ENCODE data around the gene CETN1. TPM values are rescaled to one million over a fixed set of nuclear protein-coding genes. Genes with fewer than 3 reads are reported as not detected.

CETN1 gene
- total RNA-seq, 2 donors from 2014 or later = not detected

- no peak for ATAC-seq
- H3K9me3 ChIP-seq (ENCODE audit: control insufficient read depth, low read length, poor library complexity, severe bottlenecking) = no peaks in the 10 kb centered on the region
- Mint-ChIP-seq H3K4me1 (peaks cover 4% of the 10 kb centered on the region), H3K36me3 (ENCODE audit: low read depth) (no peaks in the 10 kb centered on the region), H3K27me3 (peaks cover 13% of the 10 kb centered on the region), H3K4me3 (no peak overlapping the region), H3K27ac (no peak overlapping the region)
- no peak for DNase-seq
Measured at GRCh38 chr18:595571-595970, 15.4 kb downstream of the CETN1 start.

- Mint-ChIP-seq H3K27ac (peak overlapping the region; percentile 10), H3K4me1 (peaks cover 4% of the 10 kb centered on the region), H3K36me3 (ENCODE audit: low read depth) (no peaks in the 10 kb centered on the region), H3K4me3 (no peak overlapping the region), H3K27me3 (peaks cover 19% of the 10 kb centered on the region)
- no peaks in the 10 kb centered on the region for H3K9me3 ChIP-seq (ENCODE audit: control insufficient read depth, low read length, poor library complexity, severe bottlenecking)
- DNase-seq = no peak
- peak; percentile 79 for ATAC-seq
Measured at GRCh38 chr18:596288-596881, 16.2 kb downstream of the CETN1 start.

- no peak overlapping the region for H3K27ac Mint-ChIP-seq
- no peak overlapping the region for H3K4me3 Mint-ChIP-seq
- no peak for ATAC-seq
- H3K9me3 ChIP-seq (ENCODE audit: control insufficient read depth, low read length, poor library complexity, severe bottlenecking) = no peaks in the 10 kb centered on the region
- DNase-seq = no peak
- H3K4me1 Mint-ChIP-seq = peaks cover 4% of the 10 kb centered on the region
- H3K27me3 Mint-ChIP-seq = peaks cover 31% of the 10 kb centered on the region
- peaks cover 2% of the 10 kb centered on the region for H3K36me3 Mint-ChIP-seq (ENCODE audit: low read depth)
Measured at GRCh38 chr18:598124-598589, 18.0 kb downstream of the CETN1 start.

- no peaks in the 10 kb centered on the region for H3K9me3 ChIP-seq (ENCODE audit: control insufficient read depth, low read length, poor library complexity, severe bottlenecking)
- DNase-seq = no peak
- Mint-ChIP-seq H3K36me3 (ENCODE audit: low read depth) (peaks cover 2% of the 10 kb centered on the region), H3K27me3 (peaks cover 32% of the 10 kb centered on the region), H3K27ac (no peak overlapping the region), H3K4me1 (peaks cover 4% of the 10 kb centered on the region), H3K4me3 (no peak overlapping the region)
- no peak for ATAC-seq
Measured at GRCh38 chr18:600107-600506, 19.9 kb downstream of the CETN1 start.

- ATAC-seq (no peak), DNase-seq (no peak)
- Mint-ChIP-seq H3K4me1 (no peaks in the 10 kb centered on the region), H3K27ac (no peak overlapping the region), H3K27me3 (peaks cover 52% of the 10 kb centered on the region), H3K36me3 (ENCODE audit: low read depth) (peaks cover 2% of the 10 kb centered on the region), H3K4me3 (no peak overlapping the region)
- no peaks in the 10 kb centered on the region for H3K9me3 ChIP-seq (ENCODE audit: control insufficient read depth, low read length, poor library complexity, severe bottlenecking)
Measured at GRCh38 chr18:604771-605170, 24.6 kb downstream of the CETN1 start.

- Mint-ChIP-seq H3K27me3 (peaks cover 40% of the 10 kb centered on the region), H3K4me1 (no peaks in the 10 kb centered on the region), H3K4me3 (no peak overlapping the region), H3K36me3 (ENCODE audit: low read depth) (no peaks in the 10 kb centered on the region), H3K27ac (no peak overlapping the region)
- no peaks in the 10 kb centered on the region for H3K9me3 ChIP-seq (ENCODE audit: control insufficient read depth, low read length, poor library complexity, severe bottlenecking)
- DNase-seq (no peak), ATAC-seq (no peak)
Measured at GRCh38 chr18:607930-608329, 27.8 kb downstream of the CETN1 start.

GRCh38 chr18:610214-610928 lies 30.2 kb downstream of the CETN1 start:
- no peak for DNase-seq
- H3K36me3 Mint-ChIP-seq (ENCODE audit: low read depth) = no peaks in the 10 kb centered on the region
- H3K4me3 Mint-ChIP-seq = no peak overlapping the region
- ATAC-seq = no peak
- no peaks in the 10 kb centered on the region for H3K9me3 ChIP-seq (ENCODE audit: control insufficient read depth, low read length, poor library complexity, severe bottlenecking)
- H3K4me1 Mint-ChIP-seq = no peaks in the 10 kb centered on the region
- peaks cover 39% of the 10 kb centered on the region for H3K27me3 Mint-ChIP-seq
- no peak overlapping the region for H3K27ac Mint-ChIP-seq

DNA sequence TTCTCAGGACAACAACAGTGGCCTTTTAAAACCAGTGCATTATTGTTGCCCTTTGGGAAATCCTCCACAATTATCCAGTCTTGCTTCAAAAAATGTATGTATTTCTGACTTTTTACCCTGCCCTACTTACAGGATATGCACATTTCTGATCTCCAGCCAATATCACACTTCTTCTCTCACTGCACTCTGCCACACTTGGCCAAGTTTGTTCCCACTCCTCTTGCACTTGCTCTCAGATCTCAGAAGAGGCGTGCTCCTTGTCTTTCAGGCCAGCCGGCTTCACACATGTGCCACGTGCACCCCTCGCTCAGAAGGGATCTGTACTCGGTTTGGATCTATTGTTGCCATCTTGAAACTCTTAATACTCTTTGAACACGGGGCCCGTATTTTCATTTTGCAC lies 32.0 kb downstream of the CETN1 start:
- H3K4me3 Mint-ChIP-seq = no peak overlapping the region
- H3K27me3 Mint-ChIP-seq = peaks cover 26% of the 10 kb centered on the region
- ATAC-seq (no peak), DNase-seq (no peak)
- H3K27ac Mint-ChIP-seq = no peak overlapping the region
- H3K36me3 Mint-ChIP-seq (ENCODE audit: low read depth) = no peaks in the 10 kb centered on the region
- H3K4me1 Mint-ChIP-seq = peaks cover 2% of the 10 kb centered on the region
- H3K9me3 ChIP-seq (ENCODE audit: control insufficient read depth, low read length, poor library complexity, severe bottlenecking) = no peaks in the 10 kb centered on the region

DNA sequence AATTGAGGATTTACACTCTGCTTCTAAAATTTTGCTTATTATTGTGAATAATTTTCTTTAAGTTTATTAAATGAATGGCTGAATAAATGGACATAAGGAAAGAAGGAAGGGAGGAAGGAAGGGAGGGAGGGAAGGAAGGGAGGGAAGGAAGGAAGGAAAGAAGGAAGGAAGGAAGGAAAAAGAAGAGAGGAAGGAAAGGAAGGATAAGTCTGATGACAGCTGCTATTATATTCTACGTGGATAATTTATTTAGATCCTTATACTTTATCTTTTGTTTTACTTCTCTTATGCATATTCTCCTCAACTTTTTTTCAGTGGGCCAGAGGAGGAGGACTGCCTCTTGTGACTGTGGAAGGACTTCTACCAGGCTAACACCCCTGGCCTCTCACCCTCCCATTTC lies 34.0 kb downstream of the CETN1 start:
- H3K9me3 ChIP-seq (ENCODE audit: control insufficient read depth, low read length, poor library complexity, severe bottlenecking) = no peaks in the 10 kb centered on the region
- H3K27me3 Mint-ChIP-seq = peaks cover 26% of the 10 kb centered on the region
- no peak overlapping the region for H3K4me3 Mint-ChIP-seq
- DNase-seq (no peak), ATAC-seq (no peak)
- H3K36me3 Mint-ChIP-seq (ENCODE audit: low read depth) = peaks cover 2% of the 10 kb centered on the region
- H3K27ac Mint-ChIP-seq = no peak overlapping the region
- H3K4me1 Mint-ChIP-seq = peaks cover 2% of the 10 kb centered on the region

GRCh38 chr18:615092-615521 lies 34.9 kb downstream of the CETN1 start:
- Mint-ChIP-seq H3K27me3 (peaks cover 32% of the 10 kb centered on the region), H3K4me3 (no peak overlapping the region), H3K27ac (no peak overlapping the region), H3K4me1 (peaks cover 2% of the 10 kb centered on the region), H3K36me3 (ENCODE audit: low read depth) (peaks cover 2% of the 10 kb centered on the region)
- H3K9me3 ChIP-seq (ENCODE audit: control insufficient read depth, low read length, poor library complexity, severe bottlenecking) = no peaks in the 10 kb centered on the region
- DNase-seq (no peak), ATAC-seq (no peak)

DNA sequence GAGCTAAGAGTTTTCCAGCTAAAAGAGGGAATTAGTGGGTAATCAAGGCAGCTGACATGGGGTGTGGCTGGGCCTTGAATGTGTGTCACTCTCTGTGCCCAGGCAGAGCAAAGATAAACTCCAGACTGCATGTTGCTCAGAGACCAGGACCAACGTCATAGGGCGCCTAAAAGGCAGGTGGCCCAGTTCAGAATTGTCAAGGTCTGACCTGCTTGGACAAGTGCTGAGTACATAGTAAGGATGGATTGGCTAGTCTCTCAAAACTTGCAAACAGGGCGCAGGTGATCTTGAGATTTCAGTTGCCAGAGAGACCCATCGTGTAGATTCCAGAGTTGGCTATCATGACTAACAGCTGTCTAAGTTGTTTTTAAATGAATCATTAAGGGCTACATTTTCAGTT lies 35.6 kb downstream of the CETN1 start:
- H3K27ac Mint-ChIP-seq = no peak overlapping the region
- H3K27me3 Mint-ChIP-seq = peaks cover 28% of the 10 kb centered on the region
- no peak for ATAC-seq
- H3K4me3 Mint-ChIP-seq = no peak overlapping the region
- H3K4me1 Mint-ChIP-seq = peaks cover 2% of the 10 kb centered on the region
- H3K36me3 Mint-ChIP-seq (ENCODE audit: low read depth) = peaks cover 2% of the 10 kb centered on the region
- H3K9me3 ChIP-seq (ENCODE audit: control insufficient read depth, low read length, poor library complexity, severe bottlenecking) = no peaks in the 10 kb centered on the region
- DNase-seq = no peak

DNA sequence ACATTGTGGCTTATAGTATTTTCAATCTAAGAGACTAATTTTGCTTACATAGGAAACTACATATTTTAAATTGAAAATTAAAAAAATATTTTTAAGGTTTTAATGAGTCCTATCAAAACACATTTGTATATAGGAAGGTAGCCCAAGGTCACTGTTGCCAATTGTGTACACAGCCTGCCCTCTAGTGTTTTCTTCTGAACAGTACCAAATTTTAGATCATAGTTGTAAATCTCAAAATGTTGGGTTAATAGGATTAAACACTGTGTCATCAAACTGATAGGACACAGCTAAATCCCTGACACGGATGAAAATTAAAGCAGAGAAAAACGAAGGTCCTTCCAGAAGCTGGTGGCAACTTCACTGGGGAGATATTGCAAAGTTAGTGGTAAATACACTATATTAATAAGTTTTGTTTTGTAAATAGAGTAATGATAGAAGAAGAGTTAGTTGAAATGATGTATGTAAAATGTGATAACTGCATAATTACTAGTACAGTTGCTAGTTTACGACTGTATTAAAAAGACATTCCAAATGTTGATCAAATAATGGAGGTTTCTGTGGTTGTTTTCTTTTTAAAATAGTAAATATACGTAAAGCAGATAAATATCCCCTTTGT lies 36.3 kb downstream of the CETN1 start:
- H3K4me3 Mint-ChIP-seq = no peak overlapping the region
- H3K27ac Mint-ChIP-seq = no peak overlapping the region
- DNase-seq (no peak), ATAC-seq (peak; percentile 54)
- peaks cover 28% of the 10 kb centered on the region for H3K27me3 Mint-ChIP-seq
- H3K4me1 Mint-ChIP-seq = peaks cover 2% of the 10 kb centered on the region
- no peaks in the 10 kb centered on the region for H3K9me3 ChIP-seq (ENCODE audit: control insufficient read depth, low read length, poor library complexity, severe bottlenecking)
- peaks cover 2% of the 10 kb centered on the region for H3K36me3 Mint-ChIP-seq (ENCODE audit: low read depth)

DNA sequence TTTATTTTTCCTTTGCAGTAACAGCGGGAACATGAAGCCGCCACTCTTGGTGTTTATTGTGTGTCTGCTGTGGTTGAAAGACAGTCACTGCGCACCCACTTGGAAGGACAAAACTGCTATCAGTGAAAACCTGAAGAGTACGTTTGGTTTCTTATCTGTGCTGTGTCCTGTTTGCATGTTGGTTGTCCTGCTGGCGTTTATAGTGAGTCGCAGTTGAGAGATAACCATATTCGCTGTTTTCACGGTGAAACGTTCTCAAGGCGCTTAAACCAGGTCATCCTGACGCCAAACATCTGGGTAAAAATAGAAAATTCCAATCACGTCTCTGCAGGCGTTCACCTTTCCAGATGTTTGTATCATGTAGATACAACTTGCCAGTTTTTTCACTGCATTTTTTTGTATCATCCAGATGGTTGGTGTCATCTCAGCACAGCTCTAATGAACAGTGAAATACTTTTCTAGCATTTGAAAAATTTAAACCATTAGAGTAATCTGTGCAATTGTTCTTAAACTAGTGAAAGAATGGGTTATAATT lies 37.9 kb downstream of the CETN1 start:
- no peak overlapping the region for H3K4me3 Mint-ChIP-seq
- H3K36me3 Mint-ChIP-seq (ENCODE audit: low read depth) = peaks cover 2% of the 10 kb centered on the region
- H3K27me3 Mint-ChIP-seq = peaks cover 29% of the 10 kb centered on the region
- ATAC-seq (no peak), DNase-seq (no peak)
- peaks cover 2% of the 10 kb centered on the region for H3K4me1 Mint-ChIP-seq
- no peaks in the 10 kb centered on the region for H3K9me3 ChIP-seq (ENCODE audit: control insufficient read depth, low read length, poor library complexity, severe bottlenecking)
- no peak overlapping the region for H3K27ac Mint-ChIP-seq
